HG03571 (cell line): Measurements from ENCODE around the gene GUCY1A1.
"Not testable (repeated sequence)": the region's sequence is repeated elsewhere in the genome, so short reads cannot be mapped to it uniquely, and the experiment has no call there.

Experiments
- ATAC-seq: cut with Tn5 transposase; IDR thresholded peaks from one replicate; pipeline ENCODE4 v1.9.1; 2021; ENCODE audit not compliant: unreplicated experiment

The GUCY1A1 gene, protein sequence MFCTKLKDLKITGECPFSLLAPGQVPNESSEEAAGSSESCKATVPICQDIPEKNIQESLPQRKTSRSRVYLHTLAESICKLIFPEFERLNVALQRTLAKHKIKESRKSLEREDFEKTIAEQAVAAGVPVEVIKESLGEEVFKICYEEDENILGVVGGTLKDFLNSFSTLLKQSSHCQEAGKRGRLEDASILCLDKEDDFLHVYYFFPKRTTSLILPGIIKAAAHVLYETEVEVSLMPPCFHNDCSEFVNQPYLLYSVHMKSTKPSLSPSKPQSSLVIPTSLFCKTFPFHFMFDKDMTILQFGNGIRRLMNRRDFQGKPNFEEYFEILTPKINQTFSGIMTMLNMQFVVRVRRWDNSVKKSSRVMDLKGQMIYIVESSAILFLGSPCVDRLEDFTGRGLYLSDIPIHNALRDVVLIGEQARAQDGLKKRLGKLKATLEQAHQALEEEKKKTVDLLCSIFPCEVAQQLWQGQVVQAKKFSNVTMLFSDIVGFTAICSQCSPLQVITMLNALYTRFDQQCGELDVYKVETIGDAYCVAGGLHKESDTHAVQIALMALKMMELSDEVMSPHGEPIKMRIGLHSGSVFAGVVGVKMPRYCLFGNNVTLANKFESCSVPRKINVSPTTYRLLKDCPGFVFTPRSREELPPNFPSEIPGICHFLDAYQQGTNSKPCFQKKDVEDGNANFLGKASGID

DNA sequence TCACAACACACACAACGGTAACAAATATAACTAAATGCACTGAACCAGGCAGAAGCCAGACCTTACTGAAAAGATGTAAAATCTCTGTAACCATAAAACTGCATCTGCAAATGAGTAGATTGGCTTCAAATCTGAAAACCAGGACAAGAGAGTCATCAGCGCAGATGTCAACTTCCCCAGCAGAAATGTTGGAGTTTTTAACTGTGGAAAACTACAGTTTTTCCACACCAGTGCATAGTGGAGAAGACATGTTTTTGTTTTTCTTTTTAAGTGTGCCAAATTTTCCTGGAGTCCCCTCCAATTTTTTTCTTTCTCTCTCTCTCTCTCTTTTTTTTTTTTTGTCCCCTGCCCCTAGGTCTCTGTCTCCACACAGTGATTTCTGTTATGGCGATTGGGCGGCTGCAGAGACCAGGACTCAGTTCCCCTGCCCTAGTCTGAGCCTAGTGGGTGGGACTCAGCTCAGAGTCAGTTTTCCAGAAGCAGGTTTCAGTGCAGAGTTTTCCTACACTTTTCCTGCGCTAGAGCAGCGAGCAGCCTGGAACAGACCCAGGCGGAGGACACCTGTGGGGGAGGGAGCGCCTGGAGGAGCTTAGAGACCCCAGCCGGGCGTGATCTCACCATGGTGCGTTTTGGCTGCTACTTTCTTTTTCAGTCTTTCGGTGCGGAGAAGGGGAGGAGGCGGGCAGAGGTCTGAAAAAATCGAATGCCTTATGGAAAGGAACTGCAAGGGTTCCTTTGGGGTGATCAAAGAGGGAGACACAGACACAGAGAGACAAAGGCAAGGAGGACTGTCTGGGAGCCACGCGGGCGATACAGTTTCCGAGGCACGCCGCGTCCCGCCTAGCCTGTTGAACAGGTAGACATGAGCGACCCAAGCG lies at the start of gene GUCY1A1:
Gene GUCY1A1 (plus strand): TSS at position 505 of the 878 bp plus-strand sequence. CDS start 30,020 bp downstream, outside the sequence.
- peak; percentile 29 for ATAC-seq

DNA sequence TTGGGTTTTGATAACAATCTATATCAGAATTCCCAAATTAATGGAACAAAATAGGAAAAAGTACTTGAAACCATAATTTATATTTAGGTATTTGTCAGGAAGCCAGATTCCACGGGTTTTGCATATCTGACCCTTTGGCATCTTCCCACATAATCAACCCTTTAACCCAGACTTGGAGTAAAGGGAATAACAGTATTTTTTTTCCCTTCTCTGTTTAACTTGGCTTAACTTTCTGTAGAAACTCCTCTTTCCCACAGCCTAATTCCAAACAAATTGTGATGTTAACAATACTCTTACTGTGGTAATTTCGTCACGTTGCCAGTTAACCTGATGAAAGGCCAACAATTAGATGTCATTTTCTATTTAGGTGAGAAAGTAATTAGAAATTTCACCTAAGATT lies 49.4 kb upstream of the GUCY1A1 start:
- ATAC-seq: no peak

DNA sequence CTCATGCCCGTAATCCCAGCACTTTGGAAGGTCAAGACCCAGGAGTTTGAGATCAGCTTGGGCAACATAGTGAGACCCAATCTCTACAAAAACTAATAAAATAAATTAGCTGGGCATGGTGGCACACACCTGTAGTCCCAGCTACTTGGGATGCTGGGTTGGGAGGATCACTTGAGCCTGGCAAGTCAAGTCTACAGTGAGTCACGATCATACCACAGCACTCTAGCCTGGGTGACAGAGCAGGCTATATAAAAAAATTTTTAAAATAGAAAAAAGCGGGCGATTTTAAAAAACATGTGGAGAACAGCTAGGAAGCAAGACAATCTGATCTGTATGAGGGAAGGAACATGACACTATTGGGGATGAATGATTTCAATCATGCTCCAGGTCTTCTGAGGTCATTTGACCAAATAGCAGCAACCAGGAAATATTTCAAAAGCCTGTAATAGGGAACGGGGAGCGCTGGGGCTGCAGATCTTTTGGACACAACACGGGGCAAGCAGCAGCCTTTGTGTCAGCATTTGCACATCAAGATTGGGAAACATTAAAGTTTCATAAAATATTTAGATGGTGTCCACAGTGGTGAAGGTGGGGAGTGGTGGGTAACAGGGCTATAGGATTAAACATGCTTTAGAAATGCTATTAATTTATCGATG lies 48.3 kb upstream of the GUCY1A1 start:
- ATAC-seq: no peak

DNA sequence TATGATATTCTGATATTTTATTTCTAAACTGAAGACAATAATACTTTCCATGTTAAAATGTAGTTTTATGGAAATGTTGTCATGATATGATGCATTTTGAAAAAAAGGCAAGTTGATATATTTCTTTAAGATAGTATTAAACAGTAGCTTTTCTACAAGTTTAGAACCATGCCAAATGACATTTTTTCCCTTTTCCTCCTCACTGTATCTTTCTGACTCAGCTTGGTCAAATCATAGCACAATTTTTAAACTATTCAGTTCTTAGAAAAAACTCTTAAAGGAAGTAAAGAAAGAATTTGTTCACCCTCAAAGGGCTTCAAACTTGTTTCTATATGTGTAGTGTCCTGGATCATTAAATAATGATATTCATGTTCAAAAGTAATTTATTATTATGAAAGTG lies 46.0 kb upstream of the GUCY1A1 start:
- ATAC-seq: no peak

DNA sequence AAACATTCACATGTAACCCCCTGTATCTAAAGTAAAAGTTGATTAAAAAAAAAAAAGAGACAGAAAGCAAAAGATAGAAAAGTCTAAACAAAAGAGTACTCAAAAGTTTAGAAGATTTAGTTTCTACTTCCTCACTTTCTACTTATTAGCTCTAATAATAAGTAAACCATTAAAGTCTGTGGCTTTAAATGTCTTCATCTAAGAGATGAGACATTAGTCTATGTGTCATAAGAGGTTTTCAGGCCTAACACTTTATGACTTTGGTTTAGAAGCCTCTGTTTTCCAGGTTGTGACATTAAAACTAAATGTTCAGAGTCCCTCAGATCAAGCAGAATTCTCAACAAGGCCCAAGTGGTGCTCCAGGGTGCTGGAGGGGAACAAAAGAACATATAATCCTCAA lies 42.2 kb upstream of the GUCY1A1 start:
- ATAC-seq: peak; percentile 99

DNA sequence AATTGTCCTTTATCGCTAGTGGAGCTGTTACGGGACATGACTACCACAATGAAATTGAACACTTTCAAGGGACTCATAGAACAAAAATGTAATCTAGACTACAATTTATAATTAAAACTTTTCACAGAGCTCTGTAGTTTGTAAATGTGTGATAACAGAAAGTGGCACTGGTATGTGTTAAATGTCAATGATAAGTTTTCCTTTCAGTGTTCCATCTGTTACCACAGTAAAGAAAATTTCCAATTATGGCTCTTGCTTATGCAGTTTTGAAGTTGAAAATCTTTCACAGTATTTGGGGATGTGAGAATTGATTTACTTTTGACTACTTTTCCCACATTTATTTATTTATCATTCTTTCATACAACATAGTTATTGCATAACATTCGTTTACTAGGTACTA lies 40.1 kb upstream of the GUCY1A1 start:
- no peak for ATAC-seq

DNA sequence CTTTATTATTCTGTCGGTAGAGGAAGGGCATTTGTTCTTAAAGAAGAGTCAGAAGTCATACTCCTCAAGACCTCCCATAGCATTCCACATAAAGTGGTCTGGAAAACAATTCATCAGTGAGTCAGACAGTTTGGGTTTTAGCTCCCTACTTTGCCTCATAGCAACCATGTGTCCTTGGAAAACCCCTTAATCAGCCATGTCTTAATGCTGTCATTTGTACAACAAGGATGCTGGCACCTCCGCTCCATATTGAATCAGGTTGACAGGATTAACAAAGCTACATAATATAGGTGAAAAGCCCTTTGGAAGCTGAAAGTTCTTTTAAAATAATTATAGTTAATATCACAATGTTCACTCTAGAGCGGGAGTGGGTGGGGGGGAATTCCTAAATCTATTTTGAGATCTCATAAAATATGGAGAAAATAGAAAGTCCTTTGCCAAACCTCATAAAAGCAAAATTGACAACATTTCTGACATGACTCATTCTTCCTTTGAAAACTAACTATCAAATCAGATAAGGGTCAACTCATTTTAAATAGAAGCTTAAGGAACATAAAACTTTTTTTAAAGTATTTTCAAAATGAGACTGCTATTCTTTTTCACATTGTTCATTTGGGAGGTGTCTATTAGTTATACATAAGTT lies 37.3 kb upstream of the GUCY1A1 start:
- ATAC-seq: no peak

DNA sequence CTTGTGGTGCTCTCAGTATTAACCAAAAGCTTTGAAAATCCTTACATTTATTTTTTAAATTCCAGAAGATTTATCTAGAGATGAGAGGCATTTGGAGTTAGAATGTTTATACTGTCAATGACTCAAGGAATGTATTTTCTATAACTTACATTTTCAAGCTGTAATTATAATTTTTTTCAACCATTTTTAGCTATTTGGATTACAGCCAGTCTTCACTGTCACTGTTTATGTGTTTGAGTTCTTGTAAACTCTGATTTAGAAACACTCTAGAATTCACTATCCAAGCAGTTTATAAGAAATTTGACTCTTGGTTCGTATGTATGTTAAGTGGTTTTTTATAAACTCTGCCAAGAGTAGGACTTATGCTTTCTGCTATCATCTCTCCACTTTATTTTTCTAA lies 36.7 kb upstream of the GUCY1A1 start:
- no peak for ATAC-seq

DNA sequence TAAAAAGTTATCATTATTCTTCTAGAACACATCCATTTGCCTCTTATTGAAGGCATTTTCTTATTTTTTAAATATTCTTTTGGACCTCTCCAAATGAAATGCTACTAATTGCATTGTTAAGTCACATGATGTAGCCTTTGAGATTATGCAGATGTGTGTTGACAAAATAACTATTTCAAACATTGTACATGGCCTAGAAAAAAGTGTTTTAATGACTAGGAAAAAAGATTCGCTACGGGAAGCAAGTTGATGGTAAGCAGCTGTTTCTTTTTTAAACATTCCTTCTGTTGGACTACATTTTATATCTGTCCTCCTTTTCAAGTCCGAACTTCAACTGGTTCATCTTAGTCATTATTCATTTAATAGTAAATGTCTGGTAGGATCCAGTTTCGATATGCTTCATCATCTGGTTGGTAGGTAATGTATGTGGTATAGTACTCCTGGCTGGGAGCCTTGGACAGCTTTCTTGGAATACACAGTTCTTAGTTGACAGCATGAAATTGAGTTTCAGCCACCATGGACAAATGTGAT lies 34.3 kb upstream of the GUCY1A1 start:
- no peak for ATAC-seq

DNA sequence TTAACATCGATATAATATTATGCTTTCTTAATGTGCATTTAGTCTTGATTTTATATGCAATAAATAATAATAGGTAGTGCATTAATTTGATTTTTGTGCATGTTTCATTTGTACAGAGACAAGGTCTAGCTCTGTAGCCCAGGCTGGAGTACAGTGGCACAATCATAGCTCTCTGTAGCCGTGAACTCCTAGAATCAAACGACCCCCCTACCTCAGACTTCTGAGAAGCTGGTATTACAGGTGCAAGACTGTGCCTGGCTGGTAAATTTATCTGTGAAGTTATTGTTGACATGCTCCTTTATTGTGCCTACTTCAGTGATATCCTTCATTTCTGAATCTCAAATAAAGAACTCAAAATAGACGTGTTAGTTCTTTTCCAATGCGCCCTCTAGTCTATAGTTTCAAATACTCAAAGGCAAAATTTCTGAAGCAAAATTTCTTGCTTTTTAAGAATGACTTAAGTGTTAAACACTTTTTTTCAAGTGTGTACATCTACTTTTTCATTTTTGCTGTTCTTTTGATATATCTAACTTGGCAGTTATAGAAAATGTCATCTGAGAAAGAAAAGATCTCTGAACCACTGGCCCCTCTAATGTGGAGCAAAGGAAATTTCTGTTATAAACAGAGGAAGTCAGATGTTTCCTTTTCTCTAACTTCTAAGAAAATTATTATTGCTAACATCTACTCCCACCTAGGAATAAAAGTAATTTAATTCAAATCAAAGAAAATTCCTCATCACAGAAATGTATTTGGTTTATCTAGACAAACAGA lies 28.3 kb upstream of the GUCY1A1 start:
- no peak for ATAC-seq

DNA sequence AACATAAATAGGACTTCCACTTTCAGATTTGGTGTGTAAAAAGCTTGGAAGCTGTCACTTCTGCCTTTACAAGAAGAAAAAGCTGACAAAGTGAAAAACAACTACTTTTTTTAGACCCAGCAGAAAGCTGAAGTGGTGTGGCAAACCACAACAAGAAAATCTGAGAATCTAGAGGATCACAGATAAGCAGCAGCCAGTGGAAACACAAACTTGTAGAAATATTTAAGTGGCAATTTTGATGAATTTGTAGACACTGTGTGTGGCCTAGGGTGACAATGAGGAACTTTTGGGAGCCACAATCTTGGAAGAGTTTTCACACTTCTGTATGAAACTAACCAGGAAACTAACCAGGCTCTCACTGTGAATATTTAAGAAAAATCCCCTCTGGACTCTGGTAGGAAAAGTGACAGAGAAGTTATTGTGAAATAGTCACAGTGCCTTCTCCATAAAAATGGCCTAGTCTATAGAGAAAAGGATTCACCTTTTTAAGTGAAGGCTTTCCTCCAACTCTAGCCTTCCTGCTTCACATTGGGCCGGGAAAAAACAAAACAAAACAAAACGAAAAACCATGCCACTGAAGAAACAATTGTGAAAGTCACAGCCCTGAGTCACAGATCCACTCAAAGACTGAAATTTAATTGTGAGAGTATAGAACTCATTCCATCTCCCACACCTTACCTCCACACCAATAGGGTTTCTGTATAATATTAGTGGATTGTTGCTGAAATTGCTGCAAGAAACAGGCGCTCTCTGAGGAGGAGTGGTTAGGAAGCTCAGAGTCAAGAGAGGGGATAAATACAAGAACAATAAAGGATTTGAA lies 26.7 kb upstream of the GUCY1A1 start:
- peak; percentile 76 for ATAC-seq

DNA sequence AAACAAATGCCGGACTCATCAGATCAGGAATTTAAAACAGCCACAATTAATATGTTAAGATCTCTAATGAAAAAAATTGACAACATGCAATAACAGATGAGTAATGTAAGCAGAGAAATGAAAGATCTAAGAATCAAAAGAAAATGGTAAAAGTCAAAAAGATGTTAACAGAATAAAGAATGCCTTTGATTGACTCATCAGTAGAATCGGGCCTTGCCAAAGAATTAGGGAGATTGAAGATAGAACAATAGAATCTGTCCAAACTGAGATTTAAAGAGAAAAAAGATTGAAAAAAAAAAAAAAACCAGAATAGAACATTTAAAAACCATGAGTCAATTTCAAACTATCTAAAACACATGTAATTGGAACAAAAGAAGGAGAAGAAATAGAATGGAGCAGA lies 25.9 kb upstream of the GUCY1A1 start:
- no peak for ATAC-seq

DNA sequence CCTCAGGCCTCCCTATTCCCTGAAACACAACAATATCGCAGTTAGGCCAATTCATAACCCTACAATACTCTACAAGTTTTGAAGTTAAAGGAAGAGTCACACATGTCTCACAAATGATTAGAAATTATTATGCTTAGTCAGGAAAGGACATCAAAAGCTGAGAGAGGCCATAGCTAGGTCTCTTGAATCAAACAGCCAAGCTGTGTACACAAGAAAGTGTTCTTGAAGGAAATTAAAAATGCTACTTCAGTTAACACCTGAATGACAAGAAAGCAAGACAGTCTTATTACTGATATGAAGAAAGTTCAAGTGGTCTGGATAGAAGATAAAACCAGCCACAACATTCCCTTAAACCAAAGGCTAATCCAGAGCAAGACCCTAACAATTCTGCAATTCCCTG lies 23.6 kb upstream of the GUCY1A1 start:
- no peak for ATAC-seq

DNA sequence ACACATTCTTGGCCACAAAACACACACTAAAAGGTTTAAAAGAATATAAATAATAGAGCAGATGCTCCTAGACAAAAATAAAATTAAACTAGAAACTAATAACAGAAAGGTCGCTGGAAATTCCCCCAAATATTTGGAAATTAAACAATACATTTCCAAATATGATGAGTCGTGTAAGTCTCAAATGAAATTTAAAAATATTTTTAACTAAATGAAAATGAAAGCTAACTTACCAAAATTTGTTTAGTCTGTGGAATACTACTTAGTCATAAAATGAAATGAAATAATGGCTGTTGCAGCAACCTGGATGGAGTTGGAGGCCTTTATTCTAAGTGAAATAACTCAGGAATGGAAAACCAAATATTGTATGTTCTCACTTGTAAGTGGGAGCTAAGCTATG lies 20.6 kb upstream of the GUCY1A1 start:
- no peak for ATAC-seq

DNA sequence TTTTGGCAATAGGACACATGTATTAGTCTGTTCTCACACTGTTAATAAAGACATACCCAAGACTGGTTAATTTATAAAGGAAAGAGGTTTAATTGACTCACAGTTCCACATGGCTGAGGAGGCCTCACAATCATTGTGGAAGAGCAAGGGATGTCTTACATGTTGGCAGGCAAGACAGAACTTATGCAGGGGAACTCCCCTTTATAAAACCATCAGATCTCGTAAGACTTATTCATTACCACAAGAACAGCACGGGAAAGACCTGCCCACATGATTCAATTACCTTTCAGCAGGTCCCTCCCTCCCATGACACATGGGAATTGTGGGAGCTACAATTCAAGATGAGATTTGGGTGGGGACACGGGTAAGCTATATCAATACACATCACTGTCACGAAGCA lies 15.9 kb upstream of the GUCY1A1 start:
- not testable (repeated sequence) for ATAC-seq

DNA sequence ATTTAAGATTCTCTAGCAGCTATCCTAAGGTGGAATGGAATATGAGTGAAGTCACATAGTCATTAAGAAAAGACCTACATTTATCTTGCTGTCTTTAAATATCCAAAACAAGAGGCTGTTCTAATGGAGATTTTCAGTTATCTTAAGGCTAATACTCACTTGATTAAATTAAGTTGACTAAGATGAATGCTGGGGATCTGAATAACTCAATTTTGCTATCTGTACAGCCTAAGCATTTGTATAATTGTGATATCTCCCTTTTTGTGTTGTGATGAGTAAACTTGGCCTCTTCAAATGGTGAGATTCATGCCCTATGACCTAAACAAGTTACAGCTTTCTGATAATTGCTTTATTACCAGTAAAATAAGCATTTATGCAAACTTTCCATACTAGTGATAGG lies 13.6 kb upstream of the GUCY1A1 start:
- no peak for ATAC-seq

DNA sequence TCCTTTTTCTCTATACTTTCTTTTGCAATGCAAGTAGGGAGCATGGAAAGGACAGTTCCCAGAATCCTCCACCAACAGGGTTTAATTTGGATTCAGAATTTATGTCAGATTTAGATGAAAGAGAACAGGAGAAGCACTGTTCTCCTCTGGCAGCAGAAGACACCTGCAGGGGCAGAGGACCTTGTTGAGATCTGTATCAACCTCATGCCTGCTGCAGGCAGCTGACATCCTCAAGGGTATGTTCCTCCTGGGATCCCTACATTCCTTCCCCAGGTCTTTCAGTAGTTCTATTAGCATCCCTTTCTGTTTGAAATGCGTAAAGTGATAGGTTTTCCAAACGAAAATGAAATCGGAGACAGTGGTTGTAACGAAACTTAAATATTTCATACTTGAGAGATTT lies 10.6 kb upstream of the GUCY1A1 start:
- ATAC-seq: no peak

DNA sequence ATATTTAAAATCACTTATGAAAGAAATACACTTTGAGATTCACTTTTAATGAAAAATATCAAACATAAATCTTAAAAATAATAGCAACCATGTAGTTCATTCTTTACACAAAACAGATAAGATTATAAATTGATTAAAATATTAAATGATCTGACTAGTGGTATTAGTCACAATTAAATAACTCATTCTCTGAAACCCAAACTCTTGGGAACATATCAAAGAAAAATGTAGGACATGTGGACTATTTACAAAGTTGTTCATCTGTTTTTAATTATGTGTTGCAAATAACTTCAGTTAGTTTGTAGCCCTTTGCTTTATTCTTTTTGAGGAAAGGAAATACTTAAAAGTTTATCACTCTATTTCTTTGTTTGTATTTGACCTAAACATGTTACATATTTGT lies 9.5 kb upstream of the GUCY1A1 start:
- ATAC-seq: no peak
